HG03571 (cell line): Measurements from ENCODE around the gene CLRN3.

Experiments used
- ATAC-seq: cut with Tn5 transposase; IDR thresholded peaks from one replicate; pipeline ENCODE4 v1.9.1; 2021; ENCODE audit not compliant: unreplicated experiment

The CLRN3 gene

GRCh38 chr10:127875916-127876315, 16.8 kb downstream of the CLRN3 start:
- no peak for ATAC-seq

- ATAC-seq, result no peak
These were observed 17.3 kb downstream of the CLRN3 start for GRCh38 chr10:127875449-127875765.

- no peak for ATAC-seq
These were observed 17.9 kb downstream of the CLRN3 start for GRCh38 chr10:127874671-127875448.

GRCh38 chr10:127873901-127874470, 18.8 kb downstream of the CLRN3 start:
- no peak for ATAC-seq

GRCh38 chr10:127872871-127873600, 19.7 kb downstream of the CLRN3 start:
- no peak for ATAC-seq

- ATAC-seq, result no peak
These were observed 20.6 kb downstream of the CLRN3 start for GRCh38 chr10:127872011-127872761.

- no peak for ATAC-seq
These were observed 21.1 kb downstream of the CLRN3 start for GRCh38 chr10:127871631-127872010.

GRCh38 chr10:127869329-127869728, 23.4 kb downstream of the CLRN3 start:
- no peak for ATAC-seq

- ATAC-seq, result no peak
These were observed 24.9 kb downstream of the CLRN3 start for GRCh38 chr10:127867805-127868204.

- ATAC-seq, result no peak
These were observed 26.3 kb downstream of the CLRN3 start for GRCh38 chr10:127866276-127867013.

GRCh38 chr10:127863231-127863825, 29.4 kb downstream of the CLRN3 start:
- ATAC-seq, result no peak

- no peak for ATAC-seq
These were observed 32.1 kb downstream of the CLRN3 start for GRCh38 chr10:127860592-127860991.

GRCh38 chr10:127855976-127856375, 36.8 kb downstream of the CLRN3 start:
- ATAC-seq, result no peak

GRCh38 chr10:127855591-127855881, 37.2 kb downstream of the CLRN3 start:
- ATAC-seq, result no peak

- peak; percentile 77 for ATAC-seq
These were observed 37.8 kb downstream of the CLRN3 start for GRCh38 chr10:127854769-127855590.

GRCh38 chr10:127853868-127854768, 38.6 kb downstream of the CLRN3 start:
- peak; percentile 61 for ATAC-seq

- ATAC-seq, result no peak
These were observed 40.3 kb downstream of the CLRN3 start for GRCh38 chr10:127852456-127852855.

GRCh38 chr10:127851661-127852194, 41.0 kb downstream of the CLRN3 start:
- no peak for ATAC-seq
